HepG2 (cell line): ENCODE results near the gene TOB2. TPM values are rescaled to one million over a fixed set of nuclear protein-coding genes. Genes with fewer than 3 reads are reported as not detected.

Experiments used
- ARHGAP35 ChIP-seq: sonication (generic); formaldehyde crosslinking; IDR thresholded peaks from 2 replicates; pipeline ENCODE4 v1.9.0; 2022; ENCODE audit warnings: mild to moderate bottlenecking, inconsistent platforms, moderate library complexity, missing genetic modification reagents, borderline replicate concordance
- EED ChIP-seq: sonication (generic); formaldehyde crosslinking; IDR thresholded peaks from 2 replicates; pipeline ENCODE4 v1.5.0; 2020; ENCODE audit warnings: mild to moderate bottlenecking, missing genetic modification reagents
- EHMT2 ChIP-seq: fragments of 200-600 bp; sonication (generic); IDR thresholded peaks from 2 replicates; pipeline ENCODE4 v1.7.0; 2017; ENCODE audit warnings: antibody characterized with exemption, low read depth, low read length, borderline replicate concordance
- HES4 ChIP-seq: sonication (generic); formaldehyde crosslinking; IDR thresholded peaks from 2 replicates; pipeline ENCODE4 v1.9.0; 2021; ENCODE audit warnings: mild to moderate bottlenecking, missing genetic modification reagents, borderline replicate concordance
- IRF2 ChIP-seq: IDR thresholded peaks from 2 replicates; pipeline ENCODE4 v1.6.1; 2018; ENCODE audit warnings: missing genetic modification reagents, missing compliant biosample characterization
- ISL2 ChIP-seq: sonication (generic); formaldehyde crosslinking; IDR thresholded peaks from 2 replicates; pipeline ENCODE4 v1.5.0; 2020; ENCODE audit warnings: missing genetic modification reagents
- KLF15 ChIP-seq: sonication (generic); formaldehyde crosslinking; IDR thresholded peaks from 2 replicates; pipeline ENCODE4 v1.8.1; 2023; ENCODE audit warnings: borderline replicate concordance, mild to moderate bottlenecking, inconsistent platforms, missing genetic modification reagents, mixed read lengths
- MEIS2 ChIP-seq: sonication (generic); formaldehyde crosslinking; IDR thresholded peaks from 2 replicates; pipeline ENCODE4 v1.9.0; 2021; ENCODE audit warnings: mild to moderate bottlenecking, missing genetic modification reagents
- MTA1 ChIP-seq: sonication (generic); formaldehyde crosslinking; IDR thresholded peaks from 2 replicates; pipeline ENCODE4 v1.4.0; 2020; ENCODE audit warnings: missing genetic modification reagents, mild to moderate bottlenecking, borderline replicate concordance
- MTF2 ChIP-seq: sonication (generic); formaldehyde crosslinking; IDR thresholded peaks from 2 replicates; pipeline ENCODE4 v1.5.0; 2020; ENCODE audit warnings: missing genetic modification reagents, borderline replicate concordance
- PRDM4 ChIP-seq: sonication (generic); formaldehyde crosslinking; IDR thresholded peaks from 2 replicates; pipeline ENCODE4 v1.9.0; 2021; ENCODE audit warnings: missing genetic modification reagents, borderline replicate concordance
- SIN3B ChIP-seq: fragments of 150-350 bp; IDR thresholded peaks from 2 replicates; pipeline ENCODE4 v1.6.1; 2014; ENCODE audit warnings: low read length
- SMAD1 ChIP-seq: sonication (generic); formaldehyde crosslinking; IDR thresholded peaks from 2 replicates; pipeline ENCODE4 v1.4.0; 2020; ENCODE audit warnings: missing genetic modification reagents, low read depth, mild to moderate bottlenecking, borderline replicate concordance
- SP140L ChIP-seq: sonication (generic); formaldehyde crosslinking; IDR thresholded peaks from 2 replicates; pipeline ENCODE4 v1.4.0; 2020; ENCODE audit warnings: missing genetic modification reagents, borderline replicate concordance
- SP5 ChIP-seq: IDR thresholded peaks from 2 replicates; pipeline ENCODE4 v1.6.1; 2016; ENCODE audit warnings: low read depth, borderline replicate concordance
- YEATS4 ChIP-seq: sonication (generic); formaldehyde crosslinking; IDR thresholded peaks from 2 replicates; pipeline ENCODE4 v1.4.0; 2020; ENCODE audit warnings: missing genetic modification reagents, borderline replicate concordance
- ZBTB14 ChIP-seq: sonication (generic); formaldehyde crosslinking; IDR thresholded peaks from 2 replicates; pipeline ENCODE4 v1.4.0; 2020; ENCODE audit warnings: missing genetic modification reagents
- ZFAT ChIP-seq: sonication (generic); formaldehyde crosslinking; conservative IDR thresholded peaks from 2 replicates; pipeline ENCODE4 v1.8.1; 2023; ENCODE audit warnings: missing genetic modification reagents, inconsistent platforms
- ZFP41 ChIP-seq: sonication (generic); formaldehyde crosslinking; IDR thresholded peaks from 2 replicates; pipeline ENCODE4 v1.4.0; 2020; ENCODE audit warnings: mild to moderate bottlenecking, missing genetic modification reagents, borderline replicate concordance
- ZNF24 ChIP-seq: fragments of 450-650 bp; IDR thresholded peaks from 2 replicates; pipeline ENCODE4 v1.6.1; 2017; ENCODE audit warnings: antibody characterized with exemption, mild to moderate bottlenecking
- ZNF350 ChIP-seq: sonication (generic); formaldehyde crosslinking; IDR thresholded peaks from 2 replicates; pipeline ENCODE4 v1.4.0; 2020; ENCODE audit warnings: mild to moderate bottlenecking, low read depth, missing genetic modification reagents, borderline replicate concordance
- ZNF616 ChIP-seq: sonication (generic); formaldehyde crosslinking; IDR thresholded peaks from 2 replicates; pipeline ENCODE4 v1.5.0; 2020; ENCODE audit warnings: low read depth, mild to moderate bottlenecking, missing genetic modification reagents
- ZNF674 ChIP-seq: sonication (generic); formaldehyde crosslinking; IDR thresholded peaks from 2 replicates; pipeline ENCODE4 v1.5.0; 2020; ENCODE audit warnings: low read depth, mild to moderate bottlenecking, missing genetic modification reagents
- ZNF772 ChIP-seq: sonication (generic); formaldehyde crosslinking; IDR thresholded peaks from 2 replicates; pipeline ENCODE4 v1.5.0; 2020; ENCODE audit warnings: mild to moderate bottlenecking, missing genetic modification reagents
- ZNF775 ChIP-seq: sonication (generic); formaldehyde crosslinking; IDR thresholded peaks from 2 replicates; pipeline ENCODE4 v1.4.0; 2020; ENCODE audit warnings: missing genetic modification reagents, mild to moderate bottlenecking, moderate library complexity, borderline replicate concordance
- ZNF891 ChIP-seq: sonication (generic); formaldehyde crosslinking; IDR thresholded peaks from 2 replicates; pipeline ENCODE4 v1.5.0; 2020; ENCODE audit warnings: mild to moderate bottlenecking, missing genetic modification reagents
- ZSCAN30 ChIP-seq: sonication (generic); formaldehyde crosslinking; IDR thresholded peaks from 2 replicates; pipeline ENCODE4 v1.5.0; 2020; ENCODE audit warnings: mild to moderate bottlenecking, missing genetic modification reagents
- polyA plus RNA-seq, 8 experiments: library from polyadenylated mRNA; depleted of rRNA in 3 of 8; stranded (reverse) in 7 of 8; unstranded in 1 of 8; fragments of >200 nt; fragmentation: Illumina TruSeq in 4 of 8; extraction: Trizol in 4 of 8; gene quantifications; 2 replicates each; pipeline versions ENCODE4 v1.2.1 to v1.2.3, GENCODE V29; 2011 to 2016; ENCODE audit warnings: low read depth in 4 of 8, missing spikeins in 1 of 8, mixed read lengths in 1 of 8; ENCODE audit not compliant: insufficient read depth in 1 of 8
- total RNA-seq, 5 experiments: library from RNA; depleted of rRNA; stranded (reverse); fragments of >200 nt; fragmentation: Illumina TruSeq; extraction: Trizol; gene quantifications; 2 replicates each; pipeline ENCODE4 v1.2.3, GENCODE V29; 2016; ENCODE audit warnings: low read depth in 1 of 5

TOB2 gene
- total and polyA plus RNA-seq, 2 of the 13 experiments (the other 11 are each of a cell fraction or from before 2014, with no cell fraction given), result 12.2 to 13.7 TPM

- TF ChIP-seq EHMT2 (no peak), ZNF772 (CRISPR knock-in tag) (peak; percentile 98), ZFP41 (CRISPR knock-in tag) (peak; percentile 53; the same call in 1 of the 2 replicates), ZNF775 (CRISPR knock-in tag) (no peak; the same call in 1 of the 2 replicates), HES4 (0 out of 2 replicates have a peak, but pooled peaks have one; percentile 84), SP5 (peak; percentile 87), MTA1 (CRISPR knock-in tag) (peak; percentile 82), YEATS4 (peak; percentile 98), ZNF616 (no peak; the same call in 1 of the 2 replicates), IRF2 (CRISPR knock-in tag) (peak; percentile 98), EED (CRISPR knock-in tag) (peak; percentile 80; the same call in 1 of the 2 replicates), ZNF350 (CRISPR knock-in tag) (peak; percentile 99), PRDM4 (CRISPR knock-in tag) (no peak), ZFAT (no peak), KLF15 (CRISPR knock-in tag) (peak; percentile 85), ZNF674 (CRISPR knock-in tag) (peak; percentile 73; the same call in 1 of the 2 replicates), ARHGAP35 (CRISPR knock-in tag) (peak; percentile 94), ISL2 (CRISPR knock-in tag) (peak; percentile 89), ZSCAN30 (peak; percentile 88; the same call in 1 of the 2 replicates), SIN3B (peak; percentile 82; the same call in 1 of the 2 replicates), SP140L (CRISPR knock-in tag) (peak; percentile 85), ZNF24 (0 out of 2 replicates have a peak, but pooled peaks have one; percentile 51), MTF2 (CRISPR knock-in tag) (peak; percentile 91), ZBTB14 (CRISPR knock-in tag) (peak; percentile 66), MEIS2 (peak; percentile 95), SMAD1 (CRISPR knock-in tag) (peak; percentile 60), ZNF891 (no peak; the same call in 1 of the 2 replicates)
These were observed at the start of gene TOB2 (continued) for GRCh38 chr22:41446639-41447434.
